ENCODE results near the gene DAPP1. TPM values are rescaled to one million over a fixed set of nuclear protein-coding genes. Genes with fewer than 3 reads are reported as not detected.
"Not testable (repeated sequence)": the region's sequence is repeated elsewhere in the genome, so short reads cannot be mapped to it uniquely, and the experiment has no call there.

DAPP1 gene
- total RNA-seq, 2 experiments from 2014 or later: 23.6 TPM

DNA sequence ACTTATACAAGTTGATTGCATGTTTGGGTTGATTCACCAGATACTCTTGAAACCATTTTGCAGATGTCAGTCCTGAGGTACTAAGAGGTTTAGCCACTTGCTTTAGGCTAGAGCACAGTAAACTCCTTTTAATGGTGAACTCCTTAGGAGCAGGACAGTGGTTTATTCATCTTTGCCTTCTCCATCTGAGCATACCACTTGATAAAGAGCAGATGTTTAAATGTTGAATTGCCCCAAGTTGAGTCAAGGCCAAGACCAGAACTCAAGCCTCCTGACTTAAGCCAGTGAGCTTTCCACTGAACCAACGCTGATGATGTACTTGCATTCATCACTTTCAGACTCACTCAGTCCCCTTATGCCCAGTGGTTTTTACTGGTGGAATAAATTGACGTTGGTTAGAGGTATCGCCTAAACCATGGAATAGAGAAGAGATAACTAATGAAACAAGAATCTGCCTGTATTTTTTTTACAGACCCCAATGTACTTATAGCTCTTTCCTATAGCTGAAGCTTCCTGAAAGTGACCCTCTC lies 7.5 kb downstream of the DAPP1 start:
- H3K27ac Mint-ChIP-seq: peak overlapping the region; percentile 56
- no peaks in the 10 kb centered on the region for H3K27me3 Mint-ChIP-seq
- DNase-seq: no peak
- intact Hi-C loops (cut with micrococcal nuclease): no loop called here
- ChIA-PET POLR2A (interaction anchor here (1.9 kb wide), 1 partner anchor 23 kb away, joined by 5 read pairs; no protein-coding TSS in a partner anchor), CTCF (interaction anchor here (1.0 to 1.8 kb wide), 2 partner anchors 12 to 16 kb away, joined by 3 to 10 read pairs; no protein-coding TSS in a partner anchor)
- no peak overlapping the region for H3K4me3 Mint-ChIP-seq
- peaks cover 73% of the 10 kb centered on the region for H3K4me1 Mint-ChIP-seq (ENCODE audit: low read depth)
- H3K9me3 Mint-ChIP-seq: no peaks in the 10 kb centered on the region
- H3K36me3 Mint-ChIP-seq: peaks cover 16% of the 10 kb centered on the region

DNA sequence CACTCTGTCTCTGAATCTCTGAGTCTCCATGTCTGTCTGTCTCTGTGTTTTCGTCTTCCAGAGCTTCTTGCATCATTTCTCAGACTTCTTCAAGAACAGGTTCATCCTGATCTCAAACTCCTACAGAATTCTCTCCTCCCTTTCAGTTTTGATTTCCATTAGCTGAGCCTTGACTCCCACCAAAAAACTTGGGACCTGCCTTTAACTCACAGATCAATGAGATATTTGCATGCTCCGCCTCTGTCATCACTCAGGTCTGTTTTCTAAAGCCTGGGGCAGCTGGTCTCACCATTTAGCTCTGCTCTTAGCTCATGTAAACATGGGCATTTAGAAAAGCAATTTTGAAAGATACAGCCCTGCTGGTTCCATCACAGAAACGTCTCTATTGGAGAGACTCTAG lies 8.6 kb downstream of the DAPP1 start:
- H3K27ac Mint-ChIP-seq: peak overlapping the region; percentile 2
- no peak for DNase-seq
- no peaks in the 10 kb centered on the region for H3K9me3 Mint-ChIP-seq
- ChIA-PET CTCF (interaction anchor here (1.8 kb wide), 1 partner anchor 14 kb away, joined by 10 read pairs; no protein-coding TSS in a partner anchor), POLR2A (interaction anchor here (1.9 kb wide), 1 partner anchor 22 kb away, joined by 5 read pairs; no protein-coding TSS in a partner anchor)
- H3K4me1 Mint-ChIP-seq (ENCODE audit: low read depth): peaks cover 64% of the 10 kb centered on the region
- no peaks in the 10 kb centered on the region for H3K27me3 Mint-ChIP-seq
- intact Hi-C loops (cut with micrococcal nuclease): no loop called here
- no peak overlapping the region for H3K4me3 Mint-ChIP-seq
- H3K36me3 Mint-ChIP-seq: peaks cover 16% of the 10 kb centered on the region

DNA sequence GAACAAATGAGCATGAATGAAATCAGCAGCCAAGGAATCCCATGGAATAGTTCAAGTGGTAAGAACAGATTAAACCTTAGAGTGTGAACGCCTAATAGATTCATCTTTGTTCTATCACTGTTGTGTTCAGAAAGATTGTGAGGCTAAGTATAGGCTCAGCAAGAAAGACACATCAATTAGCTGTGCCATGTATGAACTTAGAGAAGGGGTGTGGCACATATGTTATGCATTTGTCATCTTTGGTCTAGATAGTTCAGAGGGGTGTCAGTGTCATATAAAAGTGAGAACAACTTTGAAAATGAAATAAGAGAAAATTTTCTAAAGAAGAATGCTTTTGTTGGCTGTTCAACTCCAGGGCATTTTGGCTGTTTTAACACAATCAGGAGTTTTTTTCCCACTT lies 9.4 kb downstream of the DAPP1 start:
- H3K4me3 Mint-ChIP-seq: no peak overlapping the region
- DNase-seq: no peak
- CTCF ChIA-PET: interaction anchor here (0.6 to 1.1 kb wide), 2 partner anchors 14 to 63 kb away, joined by 3 read pairs; no protein-coding TSS in a partner anchor
- no peak overlapping the region for H3K27ac Mint-ChIP-seq
- no peaks in the 10 kb centered on the region for H3K27me3 Mint-ChIP-seq
- intact Hi-C loops (cut with micrococcal nuclease): no loop called here
- no peaks in the 10 kb centered on the region for H3K9me3 Mint-ChIP-seq
- POLR2A ChIA-PET: interaction anchor here (1.2 kb wide), 1 partner anchor 9 kb away, joined by 4 read pairs; no protein-coding TSS in a partner anchor
- H3K36me3 Mint-ChIP-seq: peaks cover 16% of the 10 kb centered on the region
- peaks cover 63% of the 10 kb centered on the region for H3K4me1 Mint-ChIP-seq (ENCODE audit: low read depth)

DNA sequence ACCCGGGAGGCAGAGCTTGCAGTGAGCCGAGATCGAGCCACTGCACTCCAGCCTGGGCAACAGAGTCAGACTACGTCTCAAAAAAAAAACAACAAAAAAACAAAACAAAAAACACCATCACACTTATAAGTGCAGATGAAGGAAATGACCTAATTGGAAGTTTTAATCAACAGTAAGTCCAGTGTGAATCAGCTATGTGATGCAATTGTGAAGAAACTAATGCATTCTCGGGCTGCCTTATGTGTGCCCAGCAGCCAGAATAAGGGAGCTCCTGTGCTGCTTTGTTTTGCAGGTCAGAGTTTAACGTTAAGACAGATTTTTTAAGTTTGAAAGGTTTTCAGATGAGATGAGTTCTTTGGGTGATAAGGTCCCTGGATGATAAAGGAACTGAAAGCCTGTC lies 10.8 kb downstream of the DAPP1 start:
- H3K4me3 Mint-ChIP-seq: no peak overlapping the region
- no peaks in the 10 kb centered on the region for H3K9me3 Mint-ChIP-seq
- no peaks in the 10 kb centered on the region for H3K27me3 Mint-ChIP-seq
- peaks cover 13% of the 10 kb centered on the region for H3K36me3 Mint-ChIP-seq
- intact Hi-C loops (cut with micrococcal nuclease): no loop called here
- peak overlapping the region; percentile 55 for H3K27ac Mint-ChIP-seq
- ChIA-PET POLR2A (interaction anchor here (0.5 to 1.6 kb wide), 6 partner anchors 10 to 828 kb away, joined by 3 to 7 read pairs (median 4); no protein-coding TSS in a partner anchor), CTCF (interaction anchor here (0.7 to 1.8 kb wide), 3 partner anchors 11 to 20 kb away, joined by 3 to 9 read pairs (median 3); partner anchors contain the start of gene DAPP1)
- DNase-seq: no peak
- H3K4me1 Mint-ChIP-seq (ENCODE audit: low read depth): peaks cover 51% of the 10 kb centered on the region

DNA sequence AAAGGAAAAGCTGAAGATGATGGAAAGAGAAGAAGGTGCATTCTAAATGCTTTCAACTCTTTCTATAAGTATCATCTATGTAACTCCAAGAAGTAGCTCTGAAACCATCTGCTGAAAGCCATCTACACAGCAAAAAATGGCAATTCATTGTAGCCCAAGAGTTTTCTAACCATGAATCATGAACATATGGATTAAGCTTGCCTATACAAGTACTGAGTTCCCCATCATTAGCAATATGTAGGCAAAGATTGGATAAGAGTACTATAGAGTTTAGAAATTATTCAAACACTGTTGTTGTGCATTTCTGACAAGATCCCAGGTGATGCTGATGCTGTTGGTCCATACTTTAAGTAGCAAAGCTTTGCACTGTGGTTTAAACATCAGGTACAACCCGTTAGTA lies 11.2 kb downstream of the DAPP1 start:
- ChIA-PET CTCF (interaction anchor here (0.7 to 1.8 kb wide), 3 partner anchors 11 to 20 kb away, joined by 3 to 9 read pairs (median 3); partner anchors contain the start of gene DAPP1), POLR2A (interaction anchor here (0.5 to 1.6 kb wide), 4 partner anchors 10 to 829 kb away, joined by 3 to 7 read pairs (median 5); no protein-coding TSS in a partner anchor)
- Mint-ChIP-seq H3K36me3 (peaks cover 13% of the 10 kb centered on the region), H3K9me3 (no peaks in the 10 kb centered on the region), H3K4me3 (no peak overlapping the region), H3K27ac (peak overlapping the region; percentile 55), H3K27me3 (no peaks in the 10 kb centered on the region), H3K4me1 (ENCODE audit: low read depth) (peaks cover 47% of the 10 kb centered on the region)
- DNase-seq: no peak
- intact Hi-C loops (cut with micrococcal nuclease): loop anchor here (1.0 kb wide), 1 partner anchor 12 kb away; the partner anchor contains the start of gene DAPP1

DNA sequence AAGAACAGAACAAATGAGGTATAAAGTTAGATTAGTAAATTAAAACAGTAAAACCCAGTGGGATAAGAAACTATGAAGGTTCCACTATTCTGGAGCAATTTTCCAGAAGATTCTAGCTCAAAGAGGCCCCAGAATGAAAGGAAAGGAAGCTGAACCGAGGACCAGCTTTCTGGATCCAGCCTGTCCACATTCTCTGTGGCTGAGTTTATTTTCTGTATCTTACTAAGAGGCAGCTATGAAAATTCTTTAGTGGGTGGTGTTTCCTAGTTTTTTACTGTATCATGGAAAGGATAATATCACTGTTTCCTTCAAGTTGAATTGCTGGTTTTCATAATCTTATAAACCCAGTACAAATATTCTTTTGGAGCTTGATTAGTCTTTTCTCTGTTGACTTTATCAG lies 11.8 kb downstream of the DAPP1 start:
- ChIA-PET POLR2A (interaction anchor here (1.6 kb wide), 1 partner anchor 11 kb away, joined by 6 read pairs; no protein-coding TSS in a partner anchor), CTCF (interaction anchor here (1.8 kb wide), 1 partner anchor 17 kb away, joined by 9 read pairs; no protein-coding TSS in a partner anchor)
- DNase-seq: no peak
- Mint-ChIP-seq H3K27me3 (no peaks in the 10 kb centered on the region), H3K27ac (no peak overlapping the region), H3K36me3 (peaks cover 13% of the 10 kb centered on the region), H3K4me3 (no peak overlapping the region), H3K9me3 (no peaks in the 10 kb centered on the region), H3K4me1 (ENCODE audit: low read depth) (peaks cover 46% of the 10 kb centered on the region)
- intact Hi-C loops (cut with micrococcal nuclease): loop anchor here (1.0 kb wide), 1 partner anchor 12 kb away; the partner anchor contains the start of gene DAPP1

DNA sequence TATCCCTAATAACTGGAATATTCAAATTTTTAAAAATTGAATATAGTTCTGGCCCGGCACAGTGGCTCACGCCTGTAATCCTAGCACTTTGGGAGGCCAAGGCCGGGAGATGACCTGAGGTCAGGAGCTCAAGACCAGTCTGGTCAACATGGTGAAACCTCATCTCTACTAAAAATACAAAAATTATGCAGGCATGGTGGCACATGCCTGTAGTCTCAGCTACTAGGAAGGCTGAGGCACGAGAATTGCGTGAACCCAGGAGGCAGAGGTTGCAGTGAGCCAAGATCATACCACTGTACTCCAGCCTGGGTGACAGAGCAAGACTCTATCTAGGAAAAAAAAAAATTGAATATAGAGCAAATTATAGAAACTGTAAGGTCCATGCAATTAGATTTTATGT lies 13.4 kb downstream of the DAPP1 start:
- peaks cover 31% of the 10 kb centered on the region for H3K4me1 Mint-ChIP-seq (ENCODE audit: low read depth)
- DNase-seq; H3K36me3 Mint-ChIP-seq; intact Hi-C loops (cut with micrococcal nuclease); H3K27ac Mint-ChIP-seq; H3K4me3 Mint-ChIP-seq; H3K27me3 Mint-ChIP-seq; H3K9me3 Mint-ChIP-seq: not testable (repeated sequence)
- ChIA-PET CTCF (interaction anchor here (0.6 to 1.2 kb wide), 4 partner anchors 15 to 56 kb away, joined by 3 to 4 read pairs (median 4); no protein-coding TSS in a partner anchor), POLR2A (interaction anchor here (0.6 kb wide), 1 partner anchor 52 kb away, joined by 3 read pairs; no protein-coding TSS in a partner anchor)

DNA sequence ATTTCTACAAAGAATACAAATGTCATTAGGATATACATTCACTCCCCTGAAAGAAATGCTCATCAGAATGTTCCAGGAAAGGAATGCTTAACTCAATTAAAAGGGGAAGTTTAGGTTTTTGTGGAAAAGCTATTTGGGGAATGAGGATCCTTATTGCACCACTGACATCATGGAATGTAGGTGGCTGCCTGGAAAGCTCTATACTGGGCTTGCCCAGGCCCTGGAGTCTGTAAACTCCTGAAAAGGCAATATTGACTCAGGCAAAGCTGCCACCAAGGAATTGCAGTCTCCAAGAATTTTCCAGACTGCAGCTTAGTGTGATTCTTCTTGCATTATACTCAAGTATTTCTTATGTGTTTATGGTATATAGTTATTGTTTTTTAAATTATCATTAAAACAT lies 15.7 kb downstream of the DAPP1 start:
- H3K4me1 Mint-ChIP-seq (ENCODE audit: low read depth): peaks cover 18% of the 10 kb centered on the region

DNA sequence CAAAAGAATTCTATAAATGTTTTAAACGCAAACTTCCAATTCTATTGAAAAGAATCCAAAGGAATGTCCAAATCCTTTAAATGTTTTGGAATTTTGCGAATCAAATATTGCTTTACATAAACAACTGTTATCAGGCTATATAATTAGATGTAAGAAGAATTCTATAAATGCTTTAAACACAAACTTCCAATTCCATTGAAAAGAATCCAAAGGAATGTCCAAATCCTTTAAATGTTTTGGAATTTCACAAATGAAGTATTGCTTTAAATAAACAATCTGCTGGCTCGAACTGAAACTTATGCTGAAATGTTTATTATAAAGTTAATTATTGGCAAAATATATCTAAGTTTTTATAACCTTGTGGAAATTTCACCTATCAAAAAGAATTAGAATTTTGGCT lies 16.1 kb downstream of the DAPP1 start:
- no peak for DNase-seq
- H3K27ac Mint-ChIP-seq: no peak overlapping the region
- no peaks in the 10 kb centered on the region for H3K9me3 Mint-ChIP-seq
- no peak overlapping the region for H3K4me3 Mint-ChIP-seq
- H3K27me3 Mint-ChIP-seq: no peaks in the 10 kb centered on the region
- ChIA-PET POLR2A (no interaction called here), CTCF (no interaction called here)
- H3K4me1 Mint-ChIP-seq (ENCODE audit: low read depth): peaks cover 13% of the 10 kb centered on the region
- peaks cover 14% of the 10 kb centered on the region for H3K36me3 Mint-ChIP-seq
- intact Hi-C loops (cut with micrococcal nuclease): no loop called here

More for the DNA sequence above, 15.7 kb downstream of the DAPP1 start:
- H3K4me3 Mint-ChIP-seq: no peak overlapping the region
- intact Hi-C loops (cut with micrococcal nuclease): no loop called here
- H3K9me3 Mint-ChIP-seq: no peaks in the 10 kb centered on the region
- H3K36me3 Mint-ChIP-seq: peaks cover 14% of the 10 kb centered on the region
- no peaks in the 10 kb centered on the region for H3K27me3 Mint-ChIP-seq
- DNase-seq: no peak
- CTCF ChIA-PET: no interaction called here
- POLR2A ChIA-PET: no interaction called here
- no peak overlapping the region for H3K27ac Mint-ChIP-seq

DNA sequence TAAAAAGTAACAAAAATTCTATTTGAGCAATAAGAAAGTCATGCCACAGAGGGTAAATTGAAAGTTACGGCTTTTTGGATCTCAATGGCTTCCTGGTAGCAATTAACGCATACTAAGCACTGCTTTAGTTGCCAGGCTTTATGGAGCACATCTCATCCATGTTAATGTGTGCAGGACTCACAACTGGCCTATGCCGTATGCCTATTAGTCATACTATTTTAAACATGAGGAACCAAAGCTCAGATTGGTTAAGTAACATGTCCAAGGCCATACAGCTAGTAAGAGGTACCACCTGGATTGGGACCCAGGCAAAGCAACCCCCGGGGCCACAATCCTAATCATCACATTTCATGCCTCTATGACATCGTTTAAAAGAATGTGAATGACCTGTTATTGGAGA lies 17.1 kb downstream of the DAPP1 start:
- Mint-ChIP-seq H3K27me3 (no peaks in the 10 kb centered on the region), H3K27ac (no peak overlapping the region), H3K4me1 (ENCODE audit: low read depth) (peaks cover 5% of the 10 kb centered on the region), H3K36me3 (peaks cover 15% of the 10 kb centered on the region), H3K4me3 (no peak overlapping the region), H3K9me3 (no peaks in the 10 kb centered on the region)
- ChIA-PET POLR2A (no interaction called here), CTCF (no interaction called here)
- DNase-seq: no peak
- intact Hi-C loops (cut with micrococcal nuclease): no loop called here

DNA sequence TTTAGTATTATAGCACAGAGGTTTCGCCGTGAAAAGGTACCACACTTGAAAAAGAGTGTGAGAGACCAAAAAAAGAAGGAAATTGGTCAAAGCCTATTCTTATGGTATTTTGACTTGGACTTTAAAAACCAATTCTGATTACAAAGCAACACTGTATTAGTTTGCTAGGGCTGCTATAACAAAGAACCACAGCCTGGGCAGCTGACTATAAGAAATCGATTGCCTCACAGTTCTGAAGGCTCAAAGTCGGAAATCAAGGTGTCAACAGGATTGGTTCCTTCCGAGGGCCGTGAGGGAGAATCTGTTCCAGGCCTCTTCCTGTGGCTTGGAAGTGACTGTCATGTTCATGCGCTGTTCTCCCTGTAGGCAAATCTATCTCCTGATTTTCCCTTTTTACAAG lies 17.9 kb downstream of the DAPP1 start:
- H3K9me3 Mint-ChIP-seq: no peaks in the 10 kb centered on the region
- no peak for DNase-seq
- peaks cover 7% of the 10 kb centered on the region for H3K4me1 Mint-ChIP-seq (ENCODE audit: low read depth)
- no peak overlapping the region for H3K27ac Mint-ChIP-seq
- POLR2A ChIA-PET: no interaction called here
- intact Hi-C loops (cut with micrococcal nuclease): no loop called here
- CTCF ChIA-PET: no interaction called here
- no peaks in the 10 kb centered on the region for H3K27me3 Mint-ChIP-seq
- H3K36me3 Mint-ChIP-seq: peaks cover 21% of the 10 kb centered on the region
- H3K4me3 Mint-ChIP-seq: no peak overlapping the region

DNA sequence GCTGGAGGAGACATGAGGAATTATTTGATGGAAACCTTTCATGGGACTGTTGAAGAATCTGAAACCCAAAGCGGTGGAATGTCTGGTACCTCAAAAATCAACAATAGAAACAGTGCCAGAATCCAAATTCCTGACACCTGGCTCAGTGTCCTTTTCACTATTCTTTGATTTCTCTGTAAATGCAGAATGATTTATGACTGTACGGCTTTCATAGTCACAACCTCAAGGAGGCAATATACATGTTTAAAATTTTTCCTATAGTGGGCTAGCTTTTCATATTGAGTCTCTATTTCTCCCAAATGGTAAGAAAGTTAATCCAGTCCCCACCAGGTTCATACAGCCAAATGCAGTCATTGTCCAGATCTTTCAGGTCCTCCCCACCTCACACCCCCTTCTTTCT lies 19.3 kb downstream of the DAPP1 start:
- intact Hi-C loops (cut with micrococcal nuclease): no loop called here
- Mint-ChIP-seq H3K27me3 (no peaks in the 10 kb centered on the region), H3K4me1 (ENCODE audit: low read depth) (peaks cover 10% of the 10 kb centered on the region), H3K27ac (no peak overlapping the region), H3K4me3 (no peak overlapping the region), H3K36me3 (peaks cover 24% of the 10 kb centered on the region), H3K9me3 (no peaks in the 10 kb centered on the region)
- ChIA-PET POLR2A (no interaction called here), CTCF (no interaction called here)
- no peak for DNase-seq

Measured in activated CD4-positive, alpha-beta memory T cell treated with anti-CD3 and anti-CD28 coated beads for 36 hours (primary cell).